Testis (tissue), 2 donors: ENCODE data around the gene ANKRD52.

Experiments
- CTCF ChIP-seq, 3 experiments: fragments of 450-650 bp in 2 of 3; fragments of 200-600 bp in 1 of 3; sonication (generic) in 1 of 3; IDR thresholded peaks; one replicate each; pipeline ENCODE4 v1.5.1; 2016 to 2019; ENCODE audit warnings: antibody characterized with exemption in 3 of 3, mild to moderate bottlenecking in 2 of 3, moderate library complexity in 1 of 3
- POLR2A ChIP-seq: fragments of 450-650 bp; IDR thresholded peaks from one replicate; pipeline ENCODE4 v1.6.1; 2017; ENCODE audit warnings: antibody characterized with exemption, mild to moderate bottlenecking, moderate library complexity

GRCh38 chr12:56224954-56225353, 33.2 kb downstream of the ANKRD52 start:
- no peak for TF ChIP-seq CTCF (IDR thresholded peaks at IDR 0.05)
- TF ChIP-seq POLR2A: no peak
